ENCODE measurements around the gene GPX7.

GPX7 gene

DNA sequence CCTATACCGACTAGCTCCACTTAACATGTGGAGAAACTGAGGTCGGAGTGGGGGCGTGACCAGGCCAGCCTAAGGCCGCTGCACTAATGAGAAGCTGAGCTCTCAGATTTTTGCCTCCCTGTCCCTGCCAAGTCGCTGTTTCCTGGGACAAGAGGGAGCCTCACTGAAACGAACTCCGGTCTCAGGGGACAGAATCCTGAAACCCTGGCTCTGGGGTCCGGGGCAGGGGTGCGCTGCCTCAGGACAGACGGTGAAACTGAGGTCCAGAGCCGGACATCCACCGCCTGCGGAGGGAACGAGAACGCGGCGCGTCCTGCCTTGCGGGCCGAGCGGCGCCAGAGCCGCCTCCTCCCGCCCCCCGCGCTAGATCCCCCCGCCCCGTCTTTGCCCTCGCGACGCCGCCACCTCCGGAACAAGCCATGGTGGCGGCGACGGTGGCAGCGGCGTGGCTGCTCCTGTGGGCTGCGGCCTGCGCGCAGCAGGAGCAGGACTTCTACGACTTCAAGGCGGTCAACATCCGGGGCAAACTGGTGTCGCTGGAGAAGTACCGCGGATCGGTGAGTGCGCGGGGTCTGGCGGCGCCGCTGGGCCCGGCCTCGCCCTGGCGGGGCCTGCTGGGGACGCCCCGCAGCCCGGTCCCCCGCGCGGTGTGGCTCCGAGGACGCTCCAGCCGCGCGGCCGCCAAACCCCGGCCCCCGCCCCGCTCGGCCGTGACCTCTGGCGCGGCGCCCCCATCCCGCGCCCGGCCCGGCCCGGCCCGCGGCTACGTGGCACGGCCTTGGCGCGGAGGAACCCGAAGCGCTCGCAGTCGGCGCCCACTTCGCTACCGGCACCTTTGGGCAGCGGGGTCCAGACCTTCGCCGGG lies at the start of gene GPX7:
TSS of gene GPX7 (plus strand) at position 381 of the 865 bp plus-strand sequence. CDS start at position 420, 39 bp downstream.
- no peak for TF ChIP-seq GATA2 (IDR thresholded peaks at IDR 0.05; ENCODE audit: low read depth, low read length)
- TF ChIP-seq GATA3 (IDR thresholded peaks at IDR 0.05; ENCODE audit: low read depth, low read length), result no peak

DNA sequence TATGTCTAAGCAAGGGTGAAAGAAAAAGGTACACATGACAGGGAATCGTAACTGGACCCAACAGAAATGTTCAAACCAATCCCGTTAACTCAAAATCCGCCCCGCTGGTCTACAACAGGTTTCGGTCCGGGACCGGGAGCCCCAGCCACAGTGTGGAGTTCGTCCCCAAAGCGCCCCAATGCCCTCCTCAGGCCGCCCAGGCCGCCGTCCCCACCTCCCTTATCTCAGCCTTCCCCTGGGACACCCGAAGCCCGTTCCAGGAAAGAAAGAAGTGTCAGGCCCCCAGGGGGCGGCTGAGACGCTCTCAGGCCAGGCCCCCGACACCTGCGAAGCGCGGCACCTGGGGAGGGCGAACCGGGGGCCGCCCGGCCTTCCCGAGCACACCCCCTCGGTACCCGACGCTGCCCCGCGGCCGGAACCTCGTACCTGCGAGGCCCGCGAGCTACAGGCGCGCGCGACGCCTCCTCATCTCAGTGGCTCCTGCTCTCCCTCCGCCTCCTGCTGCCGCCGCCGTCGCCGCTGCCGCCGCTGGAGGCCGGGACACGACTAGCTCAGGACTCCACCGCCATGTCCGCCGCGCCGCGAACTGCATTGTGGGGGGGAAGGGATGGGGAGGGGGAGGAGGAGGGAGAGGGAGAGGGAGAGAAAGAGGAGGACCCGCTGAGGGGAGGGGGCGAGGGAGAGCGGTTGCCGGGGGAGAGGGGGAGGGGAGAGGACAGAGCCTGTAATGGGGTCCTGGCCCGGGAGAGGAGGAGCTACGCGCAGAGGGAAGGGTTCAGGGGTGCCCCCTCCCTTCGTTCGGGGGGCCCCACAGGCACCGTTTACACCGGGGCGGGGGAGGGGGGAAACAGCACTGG lies 49.4 kb upstream of the GPX7 start, which contains the start of gene TUT4:
TSS of gene TUT4 (minus strand) at position 588 of the 857 bp plus-strand sequence. CDS start 26,812 bp downstream, outside the sequence.
- TF ChIP-seq GATA2 (IDR thresholded peaks at IDR 0.05; ENCODE audit: low read depth, low read length) (no peak), GATA3 (IDR thresholded peaks at IDR 0.05; ENCODE audit: low read depth, low read length) (no peak)

DNA sequence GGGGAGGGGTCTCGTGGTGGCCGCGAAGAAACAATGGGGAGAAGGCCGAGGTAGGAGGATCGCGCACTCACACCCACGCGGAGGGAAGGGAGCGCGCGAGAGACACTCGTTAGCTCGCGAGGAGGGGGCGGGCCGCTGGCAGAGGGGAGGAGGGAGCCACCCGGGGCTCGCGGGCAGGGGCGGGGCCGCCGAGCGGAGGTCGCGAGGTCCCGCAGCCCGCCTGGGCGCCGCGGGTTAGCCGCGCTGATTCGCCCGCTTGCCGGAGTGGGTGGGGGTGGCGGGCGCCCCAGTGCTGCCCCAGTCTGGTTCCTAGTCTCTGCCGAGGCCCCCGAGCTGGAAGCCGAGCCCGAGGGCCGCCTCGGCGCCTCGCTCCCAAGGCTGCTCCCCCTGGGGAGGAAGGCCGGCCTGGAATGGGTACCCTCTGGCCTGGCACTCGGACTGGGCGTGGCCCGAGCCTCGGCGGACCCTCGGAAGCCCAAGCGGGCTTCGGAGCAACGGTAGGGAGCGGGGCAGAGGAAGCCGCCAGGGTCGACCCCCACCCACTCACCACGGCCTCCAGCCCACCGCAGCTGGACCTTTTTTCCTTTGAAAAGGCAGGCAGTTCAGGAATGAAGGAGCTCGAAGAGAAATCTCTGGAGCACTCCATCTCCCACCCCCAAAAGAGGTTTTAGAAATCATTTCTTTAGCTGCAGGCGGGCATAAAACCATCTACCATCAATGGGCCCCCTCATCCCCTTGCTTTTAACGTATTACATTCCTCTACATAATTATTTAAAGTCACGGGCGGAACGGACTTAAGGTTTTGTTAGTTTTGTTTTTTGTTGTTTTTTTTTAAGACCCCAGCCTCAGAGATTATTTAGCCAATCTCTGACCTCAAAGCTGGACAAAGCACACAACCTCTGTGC lies 48.6 kb upstream of the GPX7 start:
- no peak for TF ChIP-seq GATA3 (IDR thresholded peaks at IDR 0.05; ENCODE audit: low read depth, low read length)
- no peak for TF ChIP-seq GATA2 (IDR thresholded peaks at IDR 0.05; ENCODE audit: low read depth, low read length)

DNA sequence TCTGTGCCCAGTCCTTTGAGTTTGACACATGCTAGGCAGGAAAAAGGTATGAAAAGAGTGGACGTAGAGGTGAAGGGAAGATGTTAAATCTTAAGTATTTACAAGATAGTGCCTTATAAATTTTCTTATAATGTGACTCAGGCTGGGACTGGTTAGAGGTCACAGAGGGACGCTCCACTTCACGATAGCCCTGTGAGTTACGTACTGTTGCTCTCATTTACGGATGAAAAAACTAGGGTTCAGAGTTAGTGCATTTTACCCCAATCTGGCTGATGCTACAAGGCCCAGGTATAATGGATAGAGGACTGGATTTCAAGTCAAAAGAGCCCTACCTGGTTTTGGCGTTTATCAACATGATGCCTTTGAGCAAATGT lies 47.9 kb upstream of the GPX7 start:
- TF ChIP-seq GATA2 (IDR thresholded peaks at IDR 0.05; ENCODE audit: low read depth, low read length), result no peak
- TF ChIP-seq GATA3 (IDR thresholded peaks at IDR 0.05; ENCODE audit: low read depth, low read length), result no peak

DNA sequence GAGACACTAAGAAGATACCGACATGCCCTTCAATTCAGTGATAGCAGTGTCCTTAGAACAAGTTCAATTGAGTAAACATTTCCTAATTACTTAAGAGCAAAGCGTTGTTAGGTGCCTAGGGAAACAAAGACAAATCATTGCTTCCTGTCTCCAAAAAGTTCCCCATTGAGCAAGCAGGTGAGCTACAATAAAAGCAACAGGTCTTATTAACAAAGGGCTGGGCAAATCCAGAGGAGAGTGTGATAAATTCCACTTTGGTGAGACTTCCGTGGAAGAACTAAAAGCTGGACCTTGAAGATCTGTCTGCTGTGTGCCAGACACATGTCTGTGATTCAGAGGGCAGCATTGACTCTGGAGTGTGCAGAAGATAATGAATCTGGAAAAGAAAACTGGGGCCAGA lies 47.4 kb upstream of the GPX7 start:
- TF ChIP-seq GATA2 (IDR thresholded peaks at IDR 0.05; ENCODE audit: low read depth, low read length) (no peak), GATA3 (IDR thresholded peaks at IDR 0.05; ENCODE audit: low read depth, low read length) (no peak)

DNA sequence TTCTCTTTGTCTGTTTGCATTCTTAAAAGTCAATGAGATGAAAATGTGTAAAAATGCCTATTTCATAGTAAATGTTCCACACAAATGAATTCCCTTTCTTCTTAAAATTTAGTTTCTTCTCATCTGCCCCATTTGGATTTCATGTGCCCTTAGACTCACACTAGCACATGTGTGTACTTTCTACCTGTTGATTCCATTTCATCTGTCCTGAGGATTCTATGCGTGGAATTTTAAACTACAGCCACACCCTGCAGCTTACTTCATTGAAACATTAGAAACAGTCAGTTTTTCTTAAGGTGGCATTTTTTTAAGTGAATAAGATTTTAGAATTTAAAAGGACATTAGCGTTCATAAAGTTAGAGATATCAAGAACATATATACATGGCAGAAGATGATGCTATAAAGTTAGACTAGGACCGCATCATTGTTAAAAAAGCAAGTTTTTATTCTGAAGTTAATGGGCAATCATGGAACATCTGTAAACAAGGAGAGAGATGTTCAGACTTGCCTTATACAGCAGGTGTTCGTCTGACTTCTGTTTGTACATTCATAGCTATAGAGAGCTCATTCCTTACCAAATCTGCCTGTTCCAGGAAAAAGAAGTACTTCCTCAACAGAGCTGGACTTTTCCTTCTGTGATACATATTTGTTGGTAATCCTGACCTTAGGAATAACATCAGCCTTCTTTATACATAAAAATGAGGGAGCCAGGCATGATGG lies 45.4 kb upstream of the GPX7 start:
- no peak for TF ChIP-seq GATA3 (IDR thresholded peaks at IDR 0.05; ENCODE audit: low read depth, low read length)
- no peak for TF ChIP-seq GATA2 (IDR thresholded peaks at IDR 0.05; ENCODE audit: low read depth, low read length)

DNA sequence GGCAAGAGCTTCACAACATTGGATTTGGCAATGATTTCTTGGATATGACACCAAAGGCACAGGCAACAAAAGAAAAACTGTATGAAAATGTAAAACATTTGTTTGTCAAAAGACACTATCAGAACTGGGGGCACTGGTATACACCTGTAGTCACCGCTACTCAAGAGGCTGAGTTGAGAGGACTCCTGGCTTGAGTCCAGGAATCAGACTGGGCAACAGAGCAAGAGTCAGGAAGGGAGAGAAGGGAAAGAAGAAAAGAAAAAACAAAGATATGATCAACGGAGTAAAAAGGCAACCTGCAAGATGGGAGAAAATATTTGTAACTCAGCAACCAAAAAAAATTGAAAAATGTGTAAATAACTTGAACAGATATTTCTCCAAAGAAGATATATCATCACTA lies 43.2 kb upstream of the GPX7 start:
- TF ChIP-seq GATA2 (IDR thresholded peaks at IDR 0.05; ENCODE audit: low read depth, low read length) (no peak), GATA3 (IDR thresholded peaks at IDR 0.05; ENCODE audit: low read depth, low read length) (no peak)

DNA sequence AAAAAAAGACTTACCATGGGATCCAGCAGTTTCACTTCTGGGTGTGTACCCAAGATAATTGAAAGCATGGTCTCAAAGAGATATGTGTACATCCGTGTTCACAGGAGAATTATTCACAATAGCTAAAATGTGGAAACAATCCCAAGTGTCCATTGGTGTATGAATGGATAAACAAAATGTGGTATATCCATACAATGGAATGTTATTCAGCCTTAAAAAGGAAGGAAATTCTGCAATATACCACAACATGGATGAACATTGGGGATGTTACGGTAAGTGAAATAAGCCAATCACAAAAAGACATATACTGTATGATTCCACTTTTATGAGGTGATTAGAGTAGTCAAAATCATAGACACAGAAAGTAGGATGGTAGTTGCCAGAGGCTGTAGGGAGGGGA lies 42.3 kb upstream of the GPX7 start:
- TF ChIP-seq GATA3 (IDR thresholded peaks at IDR 0.05; ENCODE audit: low read depth, low read length) (no peak), GATA2 (IDR thresholded peaks at IDR 0.05; ENCODE audit: low read depth, low read length) (no peak)

DNA sequence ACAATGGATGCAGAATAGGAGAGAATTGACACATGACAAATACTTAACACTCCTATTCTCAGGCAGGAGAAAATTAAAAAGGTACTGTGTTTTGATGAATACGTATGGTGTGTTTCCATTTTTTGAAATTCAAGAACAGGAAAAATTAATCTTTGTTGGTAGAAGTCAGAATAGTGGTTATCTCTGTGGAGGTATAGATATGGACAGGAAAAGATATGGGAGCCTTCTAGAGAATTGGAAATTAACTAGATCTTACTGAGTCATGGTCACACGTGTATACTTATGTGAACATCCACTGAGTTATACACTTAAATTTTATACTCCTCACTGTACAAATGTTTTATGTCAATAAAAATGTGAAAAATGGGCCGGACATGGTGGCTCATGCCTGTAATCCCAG lies 39.4 kb upstream of the GPX7 start:
- TF ChIP-seq GATA2 (IDR thresholded peaks at IDR 0.05; ENCODE audit: low read depth, low read length), result no peak
- TF ChIP-seq GATA3 (IDR thresholded peaks at IDR 0.05; ENCODE audit: low read depth, low read length), result no peak

DNA sequence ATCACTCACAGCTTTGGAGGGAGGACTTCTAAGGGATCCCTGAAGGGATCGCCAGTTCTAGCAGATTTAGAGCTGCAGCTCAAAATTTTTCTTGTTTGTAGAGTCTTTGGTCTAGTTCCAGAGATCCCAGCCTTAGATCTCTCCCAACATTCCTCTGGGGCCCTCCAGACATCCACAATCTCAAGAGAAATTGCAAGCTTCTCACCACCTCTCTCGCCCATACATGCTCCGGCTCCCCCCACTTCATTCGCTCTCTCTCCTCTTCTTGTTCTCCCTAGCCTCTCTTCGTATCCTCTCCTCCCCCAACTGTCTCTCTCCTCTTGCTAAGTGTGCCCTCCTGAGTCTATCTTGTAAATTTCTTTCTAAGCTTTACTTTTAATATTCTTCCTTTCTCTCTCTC lies 34.2 kb upstream of the GPX7 start:
- TF ChIP-seq GATA3 (IDR thresholded peaks at IDR 0.05; ENCODE audit: low read depth, low read length) (no peak), GATA2 (IDR thresholded peaks at IDR 0.05; ENCODE audit: low read depth, low read length) (no peak)

DNA sequence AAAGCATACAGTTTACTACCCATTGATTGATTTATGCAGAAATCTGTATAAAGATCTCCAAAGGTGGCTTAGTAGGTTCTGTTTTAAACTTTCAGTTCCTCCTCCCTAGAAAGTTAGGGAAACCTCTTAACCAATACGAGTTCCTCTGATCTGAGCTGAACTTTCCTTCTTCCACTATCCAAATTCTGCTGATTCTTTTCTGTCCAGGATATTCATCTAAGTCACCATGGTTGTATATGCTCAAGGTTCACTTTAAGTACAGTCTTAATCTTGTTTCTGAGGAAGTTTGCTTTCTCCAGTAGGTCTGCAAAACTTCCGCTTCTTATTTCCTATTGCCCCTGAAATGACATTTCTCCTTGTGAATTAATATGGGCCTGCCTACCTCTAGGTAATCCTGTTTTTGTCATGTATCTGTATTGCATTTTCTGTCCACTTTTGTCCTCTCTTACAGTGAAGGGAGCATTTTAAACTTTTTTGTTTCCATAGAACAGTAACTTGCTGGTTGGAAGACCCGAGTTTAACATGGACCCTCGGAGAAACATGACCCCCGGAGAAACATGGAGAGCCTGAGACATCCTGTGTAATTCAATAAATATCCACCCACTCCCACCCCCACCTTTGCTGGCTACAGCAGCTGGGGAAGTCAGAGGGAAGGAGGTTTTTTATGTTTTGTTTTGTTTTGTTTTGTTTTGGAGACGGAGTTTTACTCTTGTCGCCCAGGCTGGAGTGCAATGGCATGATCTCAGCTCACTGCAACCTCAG lies 32.5 kb upstream of the GPX7 start:
- TF ChIP-seq GATA2 (IDR thresholded peaks at IDR 0.05; ENCODE audit: low read depth, low read length) (no peak), GATA3 (IDR thresholded peaks at IDR 0.05; ENCODE audit: low read depth, low read length) (no peak)

DNA sequence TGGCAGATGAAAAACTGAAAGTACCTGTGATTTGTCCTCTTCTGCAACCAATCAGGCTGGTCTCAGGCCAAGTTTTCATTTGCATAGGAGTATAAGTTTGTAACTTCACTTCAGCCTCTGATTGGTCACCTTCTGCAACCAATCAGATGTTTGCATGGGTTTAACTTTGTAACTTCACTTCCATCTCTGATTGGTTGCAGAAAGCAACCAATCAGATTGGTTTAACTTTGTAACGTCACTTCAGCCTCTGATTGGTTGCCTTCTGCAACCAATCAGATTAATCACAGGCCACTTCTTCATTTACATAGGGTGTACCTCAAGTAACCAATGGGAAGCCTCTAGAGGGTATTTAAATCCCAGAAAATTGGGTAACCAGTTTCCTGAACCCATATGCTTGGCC lies 30.4 kb upstream of the GPX7 start:
- no peak for TF ChIP-seq GATA2 (IDR thresholded peaks at IDR 0.05; ENCODE audit: low read depth, low read length)
- TF ChIP-seq GATA3 (IDR thresholded peaks at IDR 0.05; ENCODE audit: low read depth, low read length), result no peak
